SK-N-MC (cell line): ENCODE data around the gene FGD5.

Source experiments
- EZH2 ChIP-seq: fragments of 200-600 bp; sonication (generic); IDR thresholded peaks from one replicate; pipeline ENCODE4 v1.6.1; 2017; ENCODE audit warnings: antibody characterized with exemption
- POLR2AphosphoS5 ChIP-seq: IDR thresholded peaks from 2 replicates; pipeline ENCODE4 v1.6.1; 2012; ENCODE audit warnings: mild to moderate bottlenecking, low read depth, low read length, borderline replicate concordance

- TF ChIP-seq EZH2 = no peak
- TF ChIP-seq POLR2AphosphoS5 = no peak
Measured at GRCh38 chr3:14867936-14868570, 49.3 kb downstream of the FGD5 start.
